ENCODE measurements around the gene NHLRC4.

Gene NHLRC4

DNA sequence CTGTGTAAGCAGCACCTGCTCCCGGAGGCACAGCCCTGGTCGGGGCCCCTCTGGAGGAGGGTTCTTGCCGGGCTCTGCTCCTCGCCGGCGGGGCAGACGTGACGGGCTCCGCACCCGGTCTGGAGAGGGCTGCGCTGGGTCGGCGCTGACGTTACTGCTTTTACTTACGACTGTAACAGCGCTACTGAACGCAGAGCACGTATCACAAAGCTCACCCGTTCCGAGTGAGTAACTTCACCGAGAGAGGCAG, 21.8 kb downstream of the NHLRC4 start:
- ChIA-PET CTCF (interaction anchor here (0.7 to 1.2 kb wide), 3 partner anchors 12 to 99 kb away, joined by 4 to 5 read pairs (median 4); no protein-coding TSS in a partner anchor), POLR2A (interaction anchor here (0.6 to 2.2 kb wide), 8 partner anchors 9 to 62 kb away, joined by 3 to 7 read pairs (median 4); partner anchors contain the start of genes CAPN15 and METTL26)
- H3K4me3 ChIP-seq (ENCODE audit: low read depth, low read length): peak overlapping the region; percentile 84
- H3K4me1 ChIP-seq (ENCODE audit: control insufficient read depth, insufficient read depth, low read length): peaks cover 14% of the 10 kb centered on the region
- peak overlapping the region; percentile 94 for H3K27ac ChIP-seq (ENCODE audit: extremely low read depth, low read depth, low read length)
- H3K9me3 ChIP-seq (ENCODE audit: control insufficient read depth, insufficient read depth, low read depth, low read length): no peaks in the 10 kb centered on the region
- no peaks in the 10 kb centered on the region for H3K36me3 ChIP-seq (ENCODE audit: control insufficient read depth in 2 of 2, insufficient read depth in 1 of 2, low read length in 2 of 2)
- TF ChIP-seq ZNF175 (tag by site-specific recombination; IDR thresholded peaks at IDR 0.05): no peak
- TF ChIP-seq WT1 (tag by site-specific recombination; IDR thresholded peaks at IDR 0.05): no peak
- TF ChIP-seq, protein P1, sequence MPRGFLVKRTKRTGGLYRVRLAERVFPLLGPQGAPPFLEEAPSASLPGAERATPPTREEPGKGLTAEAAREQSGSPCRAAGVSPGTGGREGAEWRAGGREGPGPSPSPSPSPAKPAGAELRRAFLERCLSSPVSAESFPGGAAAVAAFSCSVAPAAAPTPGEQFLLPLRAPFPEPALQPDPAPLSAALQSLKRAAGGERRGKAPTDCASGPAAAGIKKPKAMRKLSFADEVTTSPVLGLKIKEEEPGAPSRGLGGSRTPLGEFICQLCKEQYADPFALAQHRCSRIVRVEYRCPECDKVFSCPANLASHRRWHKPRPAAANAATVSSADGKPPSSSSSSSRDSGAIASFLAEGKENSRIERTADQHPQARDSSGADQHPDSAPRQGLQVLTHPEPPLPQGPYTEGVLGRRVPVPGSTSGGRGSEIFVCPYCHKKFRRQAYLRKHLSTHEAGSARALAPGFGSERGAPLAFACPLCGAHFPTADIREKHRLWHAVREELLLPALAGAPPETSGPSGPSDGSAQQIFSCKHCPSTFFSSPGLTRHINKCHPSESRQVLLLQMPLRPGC (tag by site-specific recombination; IDR thresholded peaks at IDR 0.05): 0 out of 2 replicates have a peak, but pooled peaks have one; percentile 5
- TF ChIP-seq EGR2 (tag by site-specific recombination; IDR thresholded peaks at IDR 0.05; ENCODE audit: low read depth): no peak
- TF ChIP-seq RBAK (tag by site-specific recombination; IDR thresholded peaks at IDR 0.05): no peak
- no peak for TF ChIP-seq ZNF24 (tag by site-specific recombination; IDR thresholded peaks at IDR 0.05)
- no peak for TF ChIP-seq SALL2 (tag by site-specific recombination; IDR thresholded peaks at IDR 0.05; ENCODE audit: borderline replicate concordance)
- TF ChIP-seq, protein P2, sequence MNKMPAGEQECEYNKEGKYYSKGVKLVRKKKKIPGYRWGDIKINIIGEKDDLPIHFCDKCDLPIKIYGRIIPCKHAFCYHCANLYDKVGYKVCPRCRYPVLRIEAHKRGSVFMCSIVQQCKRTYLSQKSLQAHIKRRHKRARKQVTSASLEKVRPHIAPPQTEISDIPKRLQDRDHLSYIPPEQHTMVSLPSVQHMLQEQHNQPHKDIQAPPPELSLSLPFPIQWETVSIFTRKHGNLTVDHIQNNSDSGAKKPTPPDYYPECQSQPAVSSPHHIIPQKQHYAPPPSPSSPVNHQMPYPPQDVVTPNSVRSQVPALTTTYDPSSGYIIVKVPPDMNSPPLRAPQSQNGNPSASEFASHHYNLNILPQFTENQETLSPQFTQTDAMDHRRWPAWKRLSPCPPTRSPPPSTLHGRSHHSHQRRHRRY (tag by site-specific recombination; IDR thresholded peaks at IDR 0.05): no peak
- TF ChIP-seq, protein P3, sequence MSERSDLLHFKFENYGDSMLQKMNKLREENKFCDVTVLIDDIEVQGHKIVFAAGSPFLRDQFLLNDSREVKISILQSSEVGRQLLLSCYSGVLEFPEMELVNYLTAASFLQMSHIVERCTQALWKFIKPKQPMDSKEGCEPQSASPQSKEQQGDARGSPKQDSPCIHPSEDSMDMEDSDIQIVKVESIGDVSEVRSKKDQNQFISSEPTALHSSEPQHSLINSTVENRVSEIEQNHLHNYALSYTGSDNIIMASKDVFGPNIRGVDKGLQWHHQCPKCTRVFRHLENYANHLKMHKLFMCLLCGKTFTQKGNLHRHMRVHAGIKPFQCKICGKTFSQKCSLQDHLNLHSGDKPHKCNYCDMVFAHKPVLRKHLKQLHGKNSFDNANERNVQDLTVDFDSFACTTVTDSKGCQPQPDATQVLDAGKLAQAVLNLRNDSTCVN (tag by site-specific recombination; optimal IDR thresholded peaks at IDR 0.05): peak; percentile 61
- TF ChIP-seq, protein P4, sequence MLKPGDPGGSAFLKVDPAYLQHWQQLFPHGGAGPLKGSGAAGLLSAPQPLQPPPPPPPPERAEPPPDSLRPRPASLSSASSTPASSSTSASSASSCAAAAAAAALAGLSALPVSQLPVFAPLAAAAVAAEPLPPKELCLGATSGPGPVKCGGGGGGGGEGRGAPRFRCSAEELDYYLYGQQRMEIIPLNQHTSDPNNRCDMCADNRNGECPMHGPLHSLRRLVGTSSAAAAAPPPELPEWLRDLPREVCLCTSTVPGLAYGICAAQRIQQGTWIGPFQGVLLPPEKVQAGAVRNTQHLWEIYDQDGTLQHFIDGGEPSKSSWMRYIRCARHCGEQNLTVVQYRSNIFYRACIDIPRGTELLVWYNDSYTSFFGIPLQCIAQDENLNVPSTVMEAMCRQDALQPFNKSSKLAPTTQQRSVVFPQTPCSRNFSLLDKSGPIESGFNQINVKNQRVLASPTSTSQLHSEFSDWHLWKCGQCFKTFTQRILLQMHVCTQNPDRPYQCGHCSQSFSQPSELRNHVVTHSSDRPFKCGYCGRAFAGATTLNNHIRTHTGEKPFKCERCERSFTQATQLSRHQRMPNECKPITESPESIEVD (tag by site-specific recombination; IDR thresholded peaks at IDR 0.05): no peak
- TF ChIP-seq, protein P5, sequence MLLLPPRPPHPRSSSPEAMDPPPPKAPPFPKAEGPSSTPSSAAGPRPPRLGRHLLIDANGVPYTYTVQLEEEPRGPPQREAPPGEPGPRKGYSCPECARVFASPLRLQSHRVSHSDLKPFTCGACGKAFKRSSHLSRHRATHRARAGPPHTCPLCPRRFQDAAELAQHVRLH (tag by site-specific recombination; IDR thresholded peaks at IDR 0.05): no peak
- TF ChIP-seq, protein P6, sequence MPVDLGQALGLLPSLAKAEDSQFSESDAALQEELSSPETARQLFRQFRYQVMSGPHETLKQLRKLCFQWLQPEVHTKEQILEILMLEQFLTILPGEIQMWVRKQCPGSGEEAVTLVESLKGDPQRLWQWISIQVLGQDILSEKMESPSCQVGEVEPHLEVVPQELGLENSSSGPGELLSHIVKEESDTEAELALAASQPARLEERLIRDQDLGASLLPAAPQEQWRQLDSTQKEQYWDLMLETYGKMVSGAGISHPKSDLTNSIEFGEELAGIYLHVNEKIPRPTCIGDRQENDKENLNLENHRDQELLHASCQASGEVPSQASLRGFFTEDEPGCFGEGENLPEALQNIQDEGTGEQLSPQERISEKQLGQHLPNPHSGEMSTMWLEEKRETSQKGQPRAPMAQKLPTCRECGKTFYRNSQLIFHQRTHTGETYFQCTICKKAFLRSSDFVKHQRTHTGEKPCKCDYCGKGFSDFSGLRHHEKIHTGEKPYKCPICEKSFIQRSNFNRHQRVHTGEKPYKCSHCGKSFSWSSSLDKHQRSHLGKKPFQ (tag by site-specific recombination; IDR thresholded peaks at IDR 0.05): no peak
- no peak for TF ChIP-seq ZNF132 (tag by site-specific recombination; IDR thresholded peaks at IDR 0.05; ENCODE audit: borderline replicate concordance)
- no peak for TF ChIP-seq GLIS2 (tag by site-specific recombination; IDR thresholded peaks at IDR 0.05)
- no peak for TF ChIP-seq ZNF10 (tag by site-specific recombination; IDR thresholded peaks at IDR 0.05)
- TF ChIP-seq ZNF785 (tag by site-specific recombination; IDR thresholded peaks at IDR 0.05): no peak
- TF ChIP-seq ZNF423 (tag by site-specific recombination; IDR thresholded peaks at IDR 0.05): no peak
- TF ChIP-seq ZNF350 (tag by site-specific recombination; IDR thresholded peaks at IDR 0.05): no peak
- no peak for TF ChIP-seq ZNF501 (tag by site-specific recombination; IDR thresholded peaks at IDR 0.05)
- no peak for TF ChIP-seq ZNF239 (tag by site-specific recombination; IDR thresholded peaks at IDR 0.05)
- TF ChIP-seq ZNF677 (tag by site-specific recombination; IDR thresholded peaks at IDR 0.05): no peak
- TF ChIP-seq, protein P7, sequence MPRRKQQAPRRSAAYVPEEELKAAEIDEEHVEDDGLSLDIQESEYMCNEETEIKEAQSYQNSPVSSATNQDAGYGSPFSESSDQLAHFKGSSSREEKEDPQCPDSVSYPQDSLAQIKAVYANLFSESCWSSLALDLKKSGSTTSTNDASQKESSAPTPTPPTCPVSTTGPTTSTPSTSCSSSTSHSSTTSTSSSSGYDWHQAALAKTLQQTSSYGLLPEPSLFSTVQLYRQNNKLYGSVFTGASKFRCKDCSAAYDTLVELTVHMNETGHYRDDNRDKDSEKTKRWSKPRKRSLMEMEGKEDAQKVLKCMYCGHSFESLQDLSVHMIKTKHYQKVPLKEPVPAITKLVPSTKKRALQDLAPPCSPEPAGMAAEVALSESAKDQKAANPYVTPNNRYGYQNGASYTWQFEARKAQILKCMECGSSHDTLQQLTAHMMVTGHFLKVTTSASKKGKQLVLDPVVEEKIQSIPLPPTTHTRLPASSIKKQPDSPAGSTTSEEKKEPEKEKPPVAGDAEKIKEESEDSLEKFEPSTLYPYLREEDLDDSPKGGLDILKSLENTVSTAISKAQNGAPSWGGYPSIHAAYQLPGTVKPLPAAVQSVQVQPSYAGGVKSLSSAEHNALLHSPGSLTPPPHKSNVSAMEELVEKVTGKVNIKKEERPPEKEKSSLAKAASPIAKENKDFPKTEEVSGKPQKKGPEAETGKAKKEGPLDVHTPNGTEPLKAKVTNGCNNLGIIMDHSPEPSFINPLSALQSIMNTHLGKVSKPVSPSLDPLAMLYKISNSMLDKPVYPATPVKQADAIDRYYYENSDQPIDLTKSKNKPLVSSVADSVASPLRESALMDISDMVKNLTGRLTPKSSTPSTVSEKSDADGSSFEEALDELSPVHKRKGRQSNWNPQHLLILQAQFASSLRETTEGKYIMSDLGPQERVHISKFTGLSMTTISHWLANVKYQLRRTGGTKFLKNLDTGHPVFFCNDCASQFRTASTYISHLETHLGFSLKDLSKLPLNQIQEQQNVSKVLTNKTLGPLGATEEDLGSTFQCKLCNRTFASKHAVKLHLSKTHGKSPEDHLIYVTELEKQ (tag by site-specific recombination; IDR thresholded peaks at IDR 0.05; ENCODE audit: borderline replicate concordance): no peak
- no peak for TF ChIP-seq TRIM28 (IDR thresholded peaks at IDR 0.05; ENCODE audit: borderline replicate concordance, low read length)
- no peak for TF ChIP-seq ZNF138 (tag by site-specific recombination; IDR thresholded peaks at IDR 0.05; ENCODE audit: borderline replicate concordance)
- no peak for TF ChIP-seq GLI2 (tag by site-specific recombination; IDR thresholded peaks at IDR 0.05; ENCODE audit: borderline replicate concordance, low read depth)
- no peak for TF ChIP-seq YY2 (tag by site-specific recombination; IDR thresholded peaks at IDR 0.05)
- no peak for TF ChIP-seq ZNF48 (tag by site-specific recombination; IDR thresholded peaks at IDR 0.05)
- TF ChIP-seq ZNF600 (tag by site-specific recombination; IDR thresholded peaks at IDR 0.05): peak; percentile 97

All from HEK293 (cell line).